GM19438 (cell line): ENCODE data around the gene RPL41.

Source experiments
- ATAC-seq: cut with Tn5 transposase; IDR thresholded peaks from one replicate; pipeline ENCODE4 v1.9.1; 2021; ENCODE audit warnings: low read depth; ENCODE audit not compliant: unreplicated experiment

Gene RPL41

DNA sequence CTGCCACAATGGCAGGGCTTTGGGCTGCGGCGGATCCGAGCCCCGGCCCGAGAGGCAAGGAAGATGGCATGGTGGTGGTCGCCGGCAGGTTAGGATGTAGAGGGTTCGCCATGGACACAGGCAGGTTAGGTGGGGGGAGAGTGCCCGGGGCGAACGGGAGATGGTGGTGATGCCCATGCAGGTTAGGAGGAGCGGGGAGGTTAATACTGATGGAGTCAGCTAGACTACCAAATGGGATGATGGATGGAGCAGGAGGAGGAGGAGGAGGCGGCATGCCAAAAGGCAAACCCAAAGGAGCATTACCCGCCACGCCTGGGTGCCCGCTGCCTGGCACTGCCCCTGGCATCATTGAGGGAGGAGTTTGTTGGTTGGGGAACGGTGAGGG, 47.9 kb downstream of the RPL41 start:
- no peak for ATAC-seq

DNA sequence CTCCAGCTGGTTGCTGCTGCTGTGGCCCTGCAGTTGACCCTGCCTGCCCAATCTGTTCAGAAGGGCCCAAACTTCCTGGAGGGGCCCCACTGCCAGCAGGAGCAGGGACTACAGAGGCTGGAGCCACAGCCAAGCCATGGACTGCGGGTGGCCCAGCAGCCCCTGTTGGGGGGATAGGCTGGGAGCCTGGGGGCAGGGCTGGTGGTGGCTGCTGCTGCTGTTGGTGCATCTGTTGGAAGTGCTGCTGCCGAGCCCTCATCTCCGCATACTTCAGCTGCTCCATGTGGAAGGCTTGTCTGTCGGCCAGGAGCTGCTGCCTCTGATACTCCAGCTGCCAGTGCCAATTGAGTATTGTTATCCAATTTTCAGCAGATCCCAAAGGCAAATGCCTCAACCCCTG, 48.9 kb downstream of the RPL41 start:
- no peak for ATAC-seq
